KOPT-K1 (cell line): ENCODE results near the gene COMMD3.
"Not testable (repeated sequence)": the region's sequence is repeated elsewhere in the genome, so short reads cannot be mapped to it uniquely, and the experiment has no call there.

Source experiments
- H3K27ac ChIP-seq: fragments of 200-600 bp; sonication (generic); 2 replicates; pipeline ENCODE4 v1.5.1; 2016; ENCODE audit warnings: antibody characterized with exemption, mild to moderate bottlenecking, low read depth, low read length; ENCODE audit not compliant: poor library complexity, severe bottlenecking
- H3K36me3 ChIP-seq: fragments of 200-600 bp; sonication (generic); 2 replicates; pipeline ENCODE4 v1.5.1; 2017; ENCODE audit warnings: antibody characterized with exemption, mild to moderate bottlenecking, low read length, moderate library complexity; ENCODE audit not compliant: insufficient read depth
- H3K9me3 ChIP-seq: fragments of 200-600 bp; sonication (generic); 2 replicates; pipeline ENCODE4 v1.5.1; 2017; ENCODE audit warnings: antibody characterized with exemption, low read length, mild to moderate bottlenecking; ENCODE audit not compliant: insufficient read depth, poor library complexity, severe bottlenecking

COMMD3 gene

GRCh38 chr10:22340329-22341189 is 24.4 kb downstream of the COMMD3 start:
- H3K9me3 ChIP-seq, result no peaks in the 10 kb centered on the region
- H3K27ac ChIP-seq, result peak overlapping the region; percentile 84
- no peaks in the 10 kb centered on the region for H3K36me3 ChIP-seq

- no peaks in the 10 kb centered on the region for H3K9me3 ChIP-seq
- no peaks in the 10 kb centered on the region for H3K36me3 ChIP-seq
- peak overlapping the region; percentile 84 for H3K27ac ChIP-seq
Measured at GRCh38 chr10:22341190-22341925, 25.2 kb downstream of the COMMD3 start.

- H3K9me3 ChIP-seq, result no peaks in the 10 kb centered on the region
- H3K27ac ChIP-seq, result no peak overlapping the region
- no peaks in the 10 kb centered on the region for H3K36me3 ChIP-seq
Measured at GRCh38 chr10:22341926-22342196, 25.7 kb downstream of the COMMD3 start.

- Histone ChIP-seq H3K9me3 (no peaks in the 10 kb centered on the region), H3K36me3 (no peaks in the 10 kb centered on the region), H3K27ac (no peak overlapping the region)
Measured at GRCh38 chr10:22342421-22342820, 26.2 kb downstream of the COMMD3 start.

- Histone ChIP-seq H3K9me3 (no peaks in the 10 kb centered on the region), H3K27ac (no peak overlapping the region), H3K36me3 (no peaks in the 10 kb centered on the region)
Measured at GRCh38 chr10:22343731-22344130, 27.5 kb downstream of the COMMD3 start.

- Histone ChIP-seq H3K36me3 (no peaks in the 10 kb centered on the region), H3K27ac (no peak overlapping the region), H3K9me3 (no peaks in the 10 kb centered on the region)
Measured at GRCh38 chr10:22344249-22344648, 28.1 kb downstream of the COMMD3 start.

GRCh38 chr10:22344781-22345300 is 28.7 kb downstream of the COMMD3 start:
- H3K9me3 ChIP-seq, result no peaks in the 10 kb centered on the region
- H3K27ac ChIP-seq, result no peak overlapping the region
- H3K36me3 ChIP-seq, result no peaks in the 10 kb centered on the region

- Histone ChIP-seq H3K27ac (no peak within 1 kb of the TSS), H3K36me3 (no peaks in the 10 kb centered on the region), H3K9me3 (no peaks in the 10 kb centered on the region)
Measured at GRCh38 chr10:22345301-22346095, 29.3 kb downstream of the COMMD3 start, which contains the start of gene SPAG6. Gene SPAG6, plus strand, starts transcription at chr10:22345496. Its CDS starts 116 bp downstream, at chr10:22345612.

- Histone ChIP-seq H3K9me3 (no peaks in the 10 kb centered on the region), H3K36me3 (no peaks in the 10 kb centered on the region), H3K27ac (no peak overlapping the region)
Measured at GRCh38 chr10:22346096-22346661, 30.0 kb downstream of the COMMD3 start.

- no peaks in the 10 kb centered on the region for H3K36me3 ChIP-seq
- no peaks in the 10 kb centered on the region for H3K9me3 ChIP-seq
- H3K27ac ChIP-seq, result no peak overlapping the region
Measured at GRCh38 chr10:22349755-22350154, 33.6 kb downstream of the COMMD3 start.

- Histone ChIP-seq H3K36me3 (no peaks in the 10 kb centered on the region), H3K9me3 (no peaks in the 10 kb centered on the region), H3K27ac (no peak overlapping the region)
Measured at GRCh38 chr10:22351131-22351703, 35.0 kb downstream of the COMMD3 start.

GRCh38 chr10:22356324-22356873 is 40.2 kb downstream of the COMMD3 start:
- Histone ChIP-seq H3K27ac (no peak overlapping the region), H3K9me3 (no peaks in the 10 kb centered on the region), H3K36me3 (no peaks in the 10 kb centered on the region)

GRCh38 chr10:22357770-22358169 is 41.6 kb downstream of the COMMD3 start:
- H3K36me3 ChIP-seq, H3K9me3 ChIP-seq, H3K27ac ChIP-seq: not testable (repeated sequence)

GRCh38 chr10:22363305-22363704 is 47.1 kb downstream of the COMMD3 start:
- no peaks in the 10 kb centered on the region for H3K36me3 ChIP-seq

More at GRCh38 chr10:22363305-22363704, 47.1 kb downstream of the COMMD3 start:
- no peak overlapping the region for H3K27ac ChIP-seq
- H3K9me3 ChIP-seq, result no peaks in the 10 kb centered on the region
